Activated T-helper 1 cell treated with anti-CD3 and anti-CD28 coated beads, Interleukin-2, amount 50 U/mL, for 16 hours (primary cell): ENCODE results near the gene PCSK4.
A peak's percentile ranks its signal among the peaks of the same experiment; 100 is the strongest.
"Not testable (repeated sequence)": the region's sequence is repeated elsewhere in the genome, so short reads cannot be mapped to it uniquely, and the experiment has no call there.

ENCODE experiments used
- DNase-seq, 2 donors: peaks; one replicate each; pipeline ENCODE4 v3.0.0-alpha.2; 2020; ENCODE audit warnings: low read depth in 1 of 2, low spot score in 1 of 2

The PCSK4 gene

GRCh38 chr19:1505012-1505411, 14.9 kb upstream of the PCSK4 start:
- no peak for DNase-seq

- DNase-seq, result no peak
These were observed 14.0 kb upstream of the PCSK4 start for GRCh38 chr19:1503925-1504773.

- peak; percentile 37 to 55 for DNase-seq
These were observed 13.2 kb upstream of the PCSK4 start for GRCh38 chr19:1503089-1503924.

- no peak for DNase-seq
These were observed 12.4 kb upstream of the PCSK4 start for GRCh38 chr19:1502433-1503088.

- no peak for DNase-seq
These were observed 11.0 kb upstream of the PCSK4 start for GRCh38 chr19:1501200-1501595.

- DNase-seq, result not testable (repeated sequence)
These were observed 9.1 kb upstream of the PCSK4 start for GRCh38 chr19:1499231-1499630.

GRCh38 chr19:1497578-1498235, 7.6 kb upstream of the PCSK4 start:
- no peak for DNase-seq

GRCh38 chr19:1496714-1497577, 6.8 kb upstream of the PCSK4 start:
- no peak for DNase-seq

- DNase-seq, result no peak
These were observed 5.9 kb upstream of the PCSK4 start for GRCh38 chr19:1495799-1496713.

GRCh38 chr19:1495051-1495798, 5.1 kb upstream of the PCSK4 start:
- no peak for DNase-seq

GRCh38 chr19:1494115-1494815, 4.1 kb upstream of the PCSK4 start:
- no peak for DNase-seq

- no peak for DNase-seq
These were observed 2.4 kb upstream of the PCSK4 start for GRCh38 chr19:1492474-1493006.

GRCh38 chr19:1491849-1492170, 1.7 kb upstream of the PCSK4 start:
- no peak for DNase-seq

GRCh38 chr19:1491114-1491848, 1.1 kb upstream of the PCSK4 start, which contains the start of gene REEP6:
Gene REEP6 (plus strand): TSS chr19:1491181. CDS start chr19:1491270, 89 bp downstream.
- no peak for DNase-seq

GRCh38 chr19:1489463-1490310, 463 bp downstream of the PCSK4 start:
- no peak for DNase-seq

GRCh38 chr19:1488282-1488601, 1.9 kb downstream of the PCSK4 start:
- DNase-seq, result no peak
